GM19193 (cell line): ENCODE data around the gene CERS1.

Source experiments
- POLR2A ChIP-seq: IDR thresholded peaks from 4 replicates; pipeline ENCODE4 v1.6.1; 2011; ENCODE audit not compliant: insufficient read depth, insufficient read length; ENCODE audit errors: extremely low read depth

The CERS1 gene

GRCh38 chr19:18869781-18870530 lies 26.0 kb downstream of the CERS1 start:
- peak; percentile 9 for TF ChIP-seq POLR2A

GRCh38 chr19:18869023-18869618 lies 26.8 kb downstream of the CERS1 start:
- TF ChIP-seq POLR2A, result no peak

DNA sequence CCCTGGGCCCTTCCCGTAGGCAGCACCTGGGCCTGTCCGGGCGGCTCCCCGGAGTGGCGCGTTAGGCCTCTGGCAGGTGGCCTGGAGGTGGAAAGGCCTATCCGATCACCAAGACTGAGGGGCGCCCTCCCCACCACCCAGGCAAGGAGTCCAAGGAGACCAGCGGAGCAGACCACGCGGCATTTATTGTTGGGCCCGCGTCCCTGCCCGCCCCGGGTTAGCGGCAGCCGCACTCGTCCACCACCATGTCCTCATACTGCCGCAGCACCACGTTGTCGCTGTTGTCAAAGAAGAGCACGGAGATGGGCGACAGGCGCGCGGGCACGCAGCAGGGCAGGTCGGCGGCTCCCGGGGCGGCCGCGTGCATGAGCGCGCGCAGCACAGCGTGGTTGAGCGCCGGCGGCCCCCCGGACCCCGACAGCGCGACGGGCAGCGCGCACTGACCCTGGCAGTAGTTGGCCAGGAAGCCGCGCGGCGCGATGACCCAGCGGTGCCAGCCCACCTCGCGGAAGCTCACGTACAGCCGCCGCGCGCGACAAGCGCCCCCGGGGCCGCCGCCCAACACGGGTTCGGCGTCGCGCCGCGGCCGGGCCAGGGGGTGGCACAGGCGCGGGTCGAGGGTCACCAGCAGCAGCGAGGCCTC lies 27.5 kb downstream of the CERS1 start:
- no peak for TF ChIP-seq POLR2A

DNA sequence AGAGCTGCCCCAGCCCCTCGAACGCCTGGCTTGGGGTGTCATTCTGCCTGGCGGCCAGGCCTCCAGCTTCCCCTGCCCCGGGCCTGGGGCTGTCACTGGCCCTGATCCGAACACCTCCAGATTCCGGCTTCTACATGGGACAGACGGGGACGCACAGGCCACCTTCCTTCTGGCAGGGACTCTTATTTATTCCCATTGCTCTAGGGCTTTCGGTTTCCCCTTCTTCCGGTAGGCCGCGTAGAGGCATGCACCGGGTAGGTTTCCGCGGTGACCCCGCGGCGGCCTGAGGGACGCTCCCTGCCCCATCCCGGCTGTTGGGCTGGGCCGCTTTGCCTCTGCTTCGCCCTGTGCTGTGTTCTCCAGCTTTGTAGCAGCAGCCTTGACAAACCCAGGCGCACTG lies 28.2 kb downstream of the CERS1 start:
- no peak for TF ChIP-seq POLR2A

DNA sequence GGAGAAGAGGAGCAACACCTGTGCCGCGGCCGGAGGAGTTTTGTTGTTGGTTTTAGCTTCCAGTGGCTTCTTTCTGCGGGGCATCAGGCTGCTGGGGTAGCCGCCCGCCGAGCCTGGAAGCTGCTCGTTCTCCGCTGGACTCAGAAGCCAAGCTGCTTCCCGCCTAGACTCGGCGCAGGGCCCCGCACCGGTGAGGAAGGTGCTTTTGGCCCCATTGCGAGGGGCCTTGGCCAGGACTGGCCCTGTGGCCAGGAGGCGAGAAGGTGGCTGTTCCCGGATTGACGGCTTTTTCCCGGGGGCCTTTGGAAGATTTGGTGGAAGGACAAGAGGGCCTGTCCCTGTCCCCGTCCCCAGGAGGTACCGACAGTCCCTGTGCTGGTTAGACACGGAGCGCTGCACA lies 28.8 kb downstream of the CERS1 start:
- TF ChIP-seq POLR2A, result no peak

DNA sequence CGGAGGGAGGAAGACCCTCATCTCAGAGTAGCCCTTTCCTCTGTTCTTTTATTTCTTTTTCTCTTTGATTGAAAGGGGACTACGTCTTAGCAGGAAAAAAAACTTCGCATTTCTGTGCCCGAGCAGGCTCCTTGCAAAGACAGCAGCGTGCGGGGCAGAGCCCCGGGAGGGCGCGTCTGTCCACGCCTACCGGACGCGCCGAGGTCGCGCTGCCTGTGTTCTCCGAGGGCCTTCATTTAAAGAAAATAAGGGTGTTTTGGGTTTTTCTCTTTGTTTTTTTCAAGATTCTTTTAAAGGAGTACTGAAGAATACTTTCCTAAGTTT lies 29.2 kb downstream of the CERS1 start:
- no peak for TF ChIP-seq POLR2A

GRCh38 chr19:18865973-18866799 lies 29.8 kb downstream of the CERS1 start:
- TF ChIP-seq POLR2A, result no peak

- TF ChIP-seq POLR2A, result no peak
Measured at GRCh38 chr19:18865106-18865972, 30.6 kb downstream of the CERS1 start.

DNA sequence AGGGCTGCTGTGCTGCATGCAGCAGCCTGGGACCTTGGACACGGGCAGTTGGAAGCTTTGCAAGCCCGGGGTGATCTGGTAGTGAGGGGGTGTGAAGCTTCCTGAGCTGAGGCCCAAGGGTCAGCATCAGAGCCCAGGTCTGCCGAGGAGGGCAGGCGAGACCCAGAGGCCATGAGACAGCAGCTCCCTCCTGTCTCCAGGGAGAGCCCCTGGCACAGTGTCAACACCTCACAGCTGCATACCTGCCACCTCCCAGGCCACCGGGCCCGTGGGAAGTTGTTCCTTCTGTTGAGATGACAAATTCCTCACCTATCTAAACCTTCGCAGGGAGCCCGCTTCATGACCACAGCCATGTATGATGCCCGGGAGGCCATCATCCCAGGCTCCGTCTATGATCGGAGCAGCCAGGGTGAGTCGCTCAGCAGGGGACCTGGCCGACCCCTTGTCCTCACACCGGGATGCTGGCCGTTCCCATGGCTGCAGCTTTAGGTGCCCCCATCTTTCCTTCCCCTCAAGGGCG lies 32.1 kb downstream of the CERS1 start:
- TF ChIP-seq POLR2A, result no peak

- TF ChIP-seq POLR2A, result no peak
Measured at GRCh38 chr19:18862976-18863842, 32.7 kb downstream of the CERS1 start.

GRCh38 chr19:18861917-18862316 lies 34.0 kb downstream of the CERS1 start:
- TF ChIP-seq POLR2A, result no peak

DNA sequence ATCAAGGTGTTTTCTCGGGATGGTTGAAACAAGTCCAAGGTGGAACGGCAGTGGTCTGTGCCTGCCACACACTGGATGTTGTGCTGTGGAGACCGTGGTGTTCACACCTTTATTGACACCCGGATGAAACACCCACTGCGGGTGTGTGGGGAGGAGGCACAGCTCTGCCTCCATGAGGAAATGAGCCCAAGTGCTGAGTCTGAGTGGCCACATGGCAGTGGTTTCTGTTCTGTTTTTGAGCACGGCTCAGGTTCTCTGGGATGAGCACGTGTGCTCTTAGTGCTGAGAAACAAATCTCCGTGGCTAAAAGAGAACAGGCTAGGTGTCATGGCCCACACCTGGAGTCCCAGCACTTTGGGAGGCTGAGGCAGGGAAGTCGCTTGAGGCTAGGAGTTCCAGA lies 34.7 kb downstream of the CERS1 start:
- TF ChIP-seq POLR2A, result no peak

GRCh38 chr19:18860725-18861124 lies 35.2 kb downstream of the CERS1 start:
- TF ChIP-seq POLR2A, result no peak

GRCh38 chr19:18860302-18860700 lies 35.7 kb downstream of the CERS1 start:
- no peak for TF ChIP-seq POLR2A

- no peak for TF ChIP-seq POLR2A
Measured at GRCh38 chr19:18859676-18860301, 36.2 kb downstream of the CERS1 start.
